GM18526 (cell line): Measurements from ENCODE around the gene CCDC28A.

Experiments
- POLR2A ChIP-seq: IDR thresholded peaks from 3 replicates; pipeline ENCODE4 v1.6.1; 2011; ENCODE audit not compliant: insufficient read length; ENCODE audit errors: extremely low read depth

The CCDC28A gene

GRCh38 chr6:138778331-138778730, 4.8 kb downstream of the CCDC28A start:
- TF ChIP-seq POLR2A = no peak

GRCh38 chr6:138782243-138782642, 8.7 kb downstream of the CCDC28A start:
- TF ChIP-seq POLR2A = no peak

GRCh38 chr6:138785079-138785478, 11.5 kb downstream of the CCDC28A start:
- no peak for TF ChIP-seq POLR2A

DNA sequence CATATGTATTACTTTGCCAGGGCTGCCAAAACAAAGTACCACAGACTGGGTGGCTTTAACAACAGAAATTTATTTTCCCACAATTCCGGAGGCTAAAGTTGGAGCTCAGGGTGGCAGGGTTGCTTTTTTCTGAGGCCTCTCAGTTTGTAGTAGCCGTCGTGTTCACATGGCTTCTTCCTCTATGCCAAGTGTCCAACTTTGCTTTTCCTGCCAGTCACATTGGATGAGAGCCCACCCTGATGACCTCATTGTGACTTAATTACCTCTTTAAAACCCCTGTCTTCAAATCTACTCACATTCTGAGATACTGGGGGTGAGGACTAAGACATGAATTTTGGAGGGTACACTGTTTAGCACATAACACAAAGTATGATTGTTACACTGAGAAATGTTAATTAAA, 12.4 kb downstream of the CCDC28A start:
- no peak for TF ChIP-seq POLR2A

GRCh38 chr6:138787138-138787537, 13.6 kb downstream of the CCDC28A start:
- TF ChIP-seq POLR2A = no peak

GRCh38 chr6:138795809-138796603, 22.4 kb downstream of the CCDC28A start, which contains the start of gene ECT2L:
TSS of gene ECT2L (plus strand) at chr6:138796087. CDS start at chr6:138813275, 17,188 bp downstream.
- TF ChIP-seq POLR2A = no peak

DNA sequence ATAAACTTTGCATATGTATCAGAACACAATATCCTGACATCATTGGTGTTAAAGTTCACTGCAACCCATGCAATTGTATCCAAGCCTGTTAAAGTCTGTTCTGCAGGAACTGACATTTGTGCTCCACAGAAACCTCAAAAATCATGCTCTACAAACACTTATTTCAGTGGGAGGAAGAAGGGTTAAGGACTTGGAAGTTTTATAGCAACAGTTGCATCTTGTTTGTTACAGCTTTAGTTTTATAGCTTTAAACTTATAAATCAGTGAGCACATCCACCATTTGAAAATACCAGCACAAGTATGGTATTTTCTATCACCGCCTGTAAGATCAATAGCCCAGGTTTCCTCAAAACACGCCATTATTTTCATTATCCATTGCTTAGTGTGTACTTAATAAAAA, 23.2 kb downstream of the CCDC28A start:
- TF ChIP-seq POLR2A = no peak

DNA sequence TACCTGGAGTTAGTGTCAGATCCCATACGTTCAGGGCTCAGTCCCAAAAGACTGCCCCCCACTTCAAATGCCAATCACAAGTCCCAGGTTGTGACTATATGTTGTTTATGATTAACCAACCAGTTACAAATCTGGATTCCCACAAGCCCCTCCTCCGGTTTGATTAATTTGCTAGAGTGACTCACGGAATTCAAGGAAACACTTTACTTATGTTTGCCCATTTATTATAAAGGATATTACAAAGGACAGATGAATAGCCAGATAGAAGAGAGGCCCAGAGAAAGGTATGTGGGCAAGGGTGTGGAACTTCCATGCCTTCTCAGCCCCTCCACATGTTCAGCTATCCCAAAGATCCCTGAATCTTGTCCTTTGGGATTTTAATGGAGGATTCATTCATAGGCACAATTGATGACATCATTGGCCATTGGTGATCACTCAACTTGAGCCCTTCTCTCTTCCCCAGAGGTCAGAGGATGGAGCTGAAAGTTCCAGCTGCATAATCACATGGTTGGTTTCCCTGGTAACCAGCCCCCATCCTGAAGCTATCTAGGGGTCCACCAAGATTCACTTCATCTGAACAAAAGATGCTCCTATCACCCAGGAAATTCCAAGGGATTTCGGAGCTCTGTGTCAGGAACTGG, 24.4 kb downstream of the CCDC28A start:
- no peak for TF ChIP-seq POLR2A

DNA sequence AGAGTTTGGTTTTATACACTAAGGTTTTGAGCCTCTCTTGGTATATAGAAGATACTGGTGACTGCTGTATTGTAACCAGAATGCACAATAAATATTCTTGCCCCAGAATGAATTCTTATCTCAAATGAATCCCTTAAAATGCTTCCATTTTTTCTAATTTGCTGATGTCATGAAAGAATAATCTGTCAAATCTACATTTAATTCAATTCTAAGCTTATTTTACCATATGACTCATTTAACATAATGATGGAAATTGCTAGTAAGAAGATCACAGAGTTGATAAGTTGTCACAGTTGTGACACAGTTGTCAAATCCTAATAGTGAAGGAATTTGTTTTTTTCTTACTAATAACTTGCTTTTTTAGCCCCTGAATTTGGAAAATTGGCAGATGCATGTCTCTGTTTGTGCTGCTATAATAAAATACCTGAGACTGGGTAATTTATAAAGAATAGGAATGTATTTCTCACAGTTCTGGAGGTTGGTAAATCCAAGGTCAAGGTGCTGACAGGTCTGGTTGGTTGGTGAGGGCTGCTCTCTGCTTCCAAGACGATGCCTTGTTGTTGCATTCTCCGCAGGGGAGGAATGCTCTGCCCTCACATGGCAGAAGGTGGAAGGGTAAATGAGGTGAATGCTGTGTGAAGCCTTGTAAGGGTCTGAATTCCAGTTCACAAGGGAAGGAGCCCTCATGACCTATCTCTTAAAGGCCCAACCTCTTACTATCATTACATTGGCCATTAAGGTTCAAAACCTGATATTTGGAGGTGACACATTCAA, 27.0 kb downstream of the CCDC28A start:
- no peak for TF ChIP-seq POLR2A

- no peak for TF ChIP-seq POLR2A
These were observed 29.8 kb downstream of the CCDC28A start for GRCh38 chr6:138803331-138803730.

- no peak for TF ChIP-seq POLR2A
These were observed 30.3 kb downstream of the CCDC28A start for GRCh38 chr6:138803861-138804260.

- no peak for TF ChIP-seq POLR2A
These were observed 31.6 kb downstream of the CCDC28A start for GRCh38 chr6:138805016-138805765.

GRCh38 chr6:138806889-138807288, 33.3 kb downstream of the CCDC28A start:
- no peak for TF ChIP-seq POLR2A

DNA sequence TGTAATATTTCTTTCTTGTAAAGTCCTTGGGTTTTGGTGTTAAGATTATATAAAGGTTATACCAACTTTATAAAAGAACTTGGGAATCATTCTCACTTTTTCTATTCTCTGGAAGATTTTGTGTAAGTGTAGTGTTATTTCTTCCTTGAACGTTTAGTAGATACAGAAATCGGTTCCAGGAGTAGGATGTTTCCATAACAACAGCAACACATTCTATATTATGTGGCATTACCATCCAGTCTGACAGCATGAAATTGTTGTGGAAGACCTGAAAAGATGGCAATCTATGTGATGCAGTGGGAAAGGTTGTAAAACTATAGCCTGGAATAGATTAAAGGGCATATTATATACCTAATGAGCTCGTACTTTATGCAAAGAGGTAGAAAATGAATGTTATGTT, 36.1 kb downstream of the CCDC28A start:
- no peak for TF ChIP-seq POLR2A

DNA sequence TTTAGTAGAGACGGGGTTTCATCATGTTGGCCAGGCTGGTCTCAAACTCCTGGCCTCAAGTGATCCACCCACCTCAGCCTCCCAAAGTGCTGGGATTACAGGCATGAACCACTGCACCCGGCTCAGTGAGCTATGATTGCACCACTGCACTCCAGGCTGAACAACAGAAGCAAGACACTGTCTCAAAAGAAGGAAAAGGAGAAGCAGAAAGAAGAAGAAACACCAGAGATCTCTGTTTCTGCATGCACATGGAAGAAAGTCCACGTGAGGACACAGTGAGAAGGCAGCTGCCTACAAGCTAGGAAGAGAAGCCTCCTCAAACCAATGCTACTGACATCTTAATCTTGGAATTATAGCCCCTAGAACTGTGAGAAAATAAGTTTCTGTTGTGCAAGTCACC, 38.3 kb downstream of the CCDC28A start:
- no peak for TF ChIP-seq POLR2A
